BJ (cell line): ENCODE measurements around the gene MYO10. TPM values are rescaled to one million over a fixed set of nuclear protein-coding genes. Genes with fewer than 3 reads are reported as not detected.

ENCODE experiments used
- CTCF ChIA-PET: fragments of 350-600 bp; formaldehyde crosslinking; extraction: SDS; loops from one replicate; lab custom pipeline; 2021; ENCODE audit warnings: antibody characterized with exemption, inconsistent platforms; lab: Yijun Ruan, JAX
- POLR2A ChIA-PET: fragments of 300-600 bp; sonication (Branson Sonifier 250); formaldehyde crosslinking; extraction: SDS; loops from one replicate; lab custom pipeline; 2021; ENCODE audit warnings: antibody characterized with exemption; lab: Charles Lee
- DNase-seq: peaks from one replicate; pipeline ENCODE4 v3.0.0-alpha.2; 2011; ENCODE audit warnings: low read depth
- H3K27me3 ChIP-seq: 2 replicates; pipeline ENCODE4 v1.6.0; 2011; ENCODE audit warnings: low read length; ENCODE audit not compliant: control insufficient read depth, insufficient read depth
- H3K36me3 ChIP-seq: 2 replicates; pipeline ENCODE4 v1.5.1; 2011; ENCODE audit warnings: low read length; ENCODE audit not compliant: control insufficient read depth, insufficient read depth
- H3K4me3 ChIP-seq: 2 replicates; pipeline ENCODE4 v1.5.1; 2011; ENCODE audit warnings: low read depth, mild to moderate bottlenecking, control low read depth, low read length
- polyA plus RNA-seq: library from polyadenylated mRNA; depleted of rRNA; stranded (reverse); fragments of >200 nt; gene quantifications from 2 replicates; pipeline ENCODE4 v1.2.3, GENCODE V29; 2011
- TF ChIP-seq, protein P1 (sequence below): IDR thresholded peaks from 2 replicates; pipeline ENCODE4 v1.5.1; 2011; ENCODE audit warnings: low read depth, mild to moderate bottlenecking, control low read depth, inconsistent platforms, low read length, moderate library complexity; ENCODE audit not compliant: insufficient read depth

The MYO10 gene
- polyA plus RNA-seq, 1 experiment: 17.1 TPM

DNA sequence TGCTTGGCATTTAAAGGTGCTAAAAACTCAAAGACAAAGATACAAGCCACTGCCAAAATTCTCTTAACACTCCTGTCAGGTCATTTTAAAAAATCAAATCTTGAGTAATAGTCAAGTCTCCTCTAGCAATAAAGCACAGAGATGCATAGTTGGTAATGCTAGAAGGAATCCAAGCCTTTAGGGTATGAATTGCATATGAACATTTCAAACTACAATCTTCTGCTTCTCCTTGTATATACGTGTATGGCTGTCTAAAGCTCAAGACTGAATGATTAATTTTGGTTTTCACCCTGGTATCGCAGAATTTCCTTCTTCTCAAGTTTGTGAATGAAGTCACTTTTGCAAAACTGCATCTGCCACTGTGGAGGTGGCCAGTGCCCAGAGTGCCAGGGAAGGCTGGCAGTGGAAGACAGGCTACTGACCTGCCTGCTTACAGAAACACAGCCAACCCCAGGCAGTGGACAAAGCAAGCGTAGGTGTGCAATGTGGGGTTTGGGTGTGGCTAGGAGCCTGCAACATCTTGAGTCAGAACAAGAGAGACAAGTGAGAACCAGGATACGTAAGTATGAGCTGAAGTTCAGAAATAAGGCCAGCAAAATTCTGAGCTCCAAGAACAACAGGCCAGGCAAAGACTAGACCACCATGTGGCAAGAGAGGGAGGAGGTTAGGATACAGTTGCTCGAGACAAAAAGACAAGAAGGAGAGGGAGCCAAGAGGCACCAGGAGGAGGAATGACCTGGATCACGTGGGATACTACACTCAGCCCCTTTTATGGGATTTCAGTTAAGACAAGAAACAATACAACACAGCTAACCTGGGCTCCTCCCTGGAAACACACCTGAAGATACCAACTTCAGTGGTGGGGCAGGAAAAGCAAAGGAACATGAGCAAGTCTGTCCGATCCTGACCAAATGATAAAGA is 22.6 kb downstream of the MYO10 start:
- ChIA-PET POLR2A (interaction anchor here (0.6 to 0.7 kb wide), 2 partner anchors 50 to 211 kb away, joined by 3 to 5 read pairs; no protein-coding TSS in a partner anchor), CTCF (interaction anchor here (3.0 kb wide), 1 partner anchor 277 kb away, joined by 8 read pairs; no protein-coding TSS in a partner anchor)
- TF ChIP-seq, protein P1, sequence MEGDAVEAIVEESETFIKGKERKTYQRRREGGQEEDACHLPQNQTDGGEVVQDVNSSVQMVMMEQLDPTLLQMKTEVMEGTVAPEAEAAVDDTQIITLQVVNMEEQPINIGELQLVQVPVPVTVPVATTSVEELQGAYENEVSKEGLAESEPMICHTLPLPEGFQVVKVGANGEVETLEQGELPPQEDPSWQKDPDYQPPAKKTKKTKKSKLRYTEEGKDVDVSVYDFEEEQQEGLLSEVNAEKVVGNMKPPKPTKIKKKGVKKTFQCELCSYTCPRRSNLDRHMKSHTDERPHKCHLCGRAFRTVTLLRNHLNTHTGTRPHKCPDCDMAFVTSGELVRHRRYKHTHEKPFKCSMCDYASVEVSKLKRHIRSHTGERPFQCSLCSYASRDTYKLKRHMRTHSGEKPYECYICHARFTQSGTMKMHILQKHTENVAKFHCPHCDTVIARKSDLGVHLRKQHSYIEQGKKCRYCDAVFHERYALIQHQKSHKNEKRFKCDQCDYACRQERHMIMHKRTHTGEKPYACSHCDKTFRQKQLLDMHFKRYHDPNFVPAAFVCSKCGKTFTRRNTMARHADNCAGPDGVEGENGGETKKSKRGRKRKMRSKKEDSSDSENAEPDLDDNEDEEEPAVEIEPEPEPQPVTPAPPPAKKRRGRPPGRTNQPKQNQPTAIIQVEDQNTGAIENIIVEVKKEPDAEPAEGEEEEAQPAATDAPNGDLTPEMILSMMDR: no peak
- DNase-seq: no peak
- 0 out of 2 replicates have a peak, but pooled peaks cover 1% of the 10 kb centered on the region for H3K36me3 ChIP-seq
- no peak overlapping the region for H3K4me3 ChIP-seq
- H3K27me3 ChIP-seq: no peaks in the 10 kb centered on the region

DNA sequence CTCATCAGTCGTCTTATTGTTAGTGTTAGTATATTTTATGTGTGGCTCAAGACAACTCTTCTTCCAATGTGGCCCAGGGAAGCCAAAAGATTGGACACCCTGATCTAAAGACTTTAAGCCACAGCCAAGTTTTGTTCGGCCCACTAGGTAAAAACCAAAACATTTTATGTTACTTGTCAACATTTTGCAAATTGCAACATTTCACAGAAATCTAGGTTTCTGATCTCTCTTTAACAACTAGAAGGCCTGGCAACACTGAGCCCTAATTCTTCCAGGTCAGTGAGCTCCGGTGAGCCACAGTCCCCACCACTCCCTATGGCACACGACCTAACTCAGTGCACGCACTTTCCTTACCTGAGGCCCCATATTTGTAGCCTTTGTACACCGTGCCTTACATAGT is 24.0 kb downstream of the MYO10 start:
- ChIA-PET CTCF (interaction anchor here (3.0 kb wide), 1 partner anchor 278 kb away, joined by 8 read pairs; no protein-coding TSS in a partner anchor), POLR2A (interaction anchor here (0.7 kb wide), 1 partner anchor 92 kb away, joined by 3 read pairs; no protein-coding TSS in a partner anchor)
- no peak for DNase-seq
- Histone ChIP-seq H3K4me3 (no peak overlapping the region), H3K36me3 (0 out of 2 replicates have a peak, but pooled peaks cover 1% of the 10 kb centered on the region), H3K27me3 (no peaks in the 10 kb centered on the region)
- TF ChIP-seq, protein P1: no peak

DNA sequence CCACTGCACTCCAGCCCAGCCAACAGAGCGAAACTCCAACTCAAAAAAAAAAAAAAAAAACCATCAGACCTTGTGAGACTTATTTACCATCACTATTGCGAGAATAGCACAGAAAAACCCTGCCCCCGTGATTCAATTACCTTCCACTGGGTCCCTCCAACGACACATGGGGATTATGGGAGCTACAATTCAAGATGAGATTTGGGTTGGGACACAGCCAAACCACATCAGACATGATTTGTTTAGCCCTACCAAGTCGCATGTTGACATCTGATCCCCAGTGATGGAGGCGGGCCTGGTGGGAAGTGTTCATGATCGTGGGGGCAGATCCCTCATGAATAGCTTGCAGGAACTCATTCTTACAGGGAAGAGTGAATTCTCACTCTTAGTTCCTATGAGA is 26.6 kb downstream of the MYO10 start:
- TF ChIP-seq, protein P1: no peak
- ChIA-PET POLR2A (no interaction called here), CTCF (interaction anchor here (0.9 kb wide), 1 partner anchor 281 kb away, joined by 3 read pairs; no protein-coding TSS in a partner anchor)
- no peaks in the 10 kb centered on the region for H3K27me3 ChIP-seq
- DNase-seq: no peak
- 0 out of 2 replicates have a peak, but pooled peaks cover 1% of the 10 kb centered on the region for H3K36me3 ChIP-seq
- H3K4me3 ChIP-seq: no peak overlapping the region

DNA sequence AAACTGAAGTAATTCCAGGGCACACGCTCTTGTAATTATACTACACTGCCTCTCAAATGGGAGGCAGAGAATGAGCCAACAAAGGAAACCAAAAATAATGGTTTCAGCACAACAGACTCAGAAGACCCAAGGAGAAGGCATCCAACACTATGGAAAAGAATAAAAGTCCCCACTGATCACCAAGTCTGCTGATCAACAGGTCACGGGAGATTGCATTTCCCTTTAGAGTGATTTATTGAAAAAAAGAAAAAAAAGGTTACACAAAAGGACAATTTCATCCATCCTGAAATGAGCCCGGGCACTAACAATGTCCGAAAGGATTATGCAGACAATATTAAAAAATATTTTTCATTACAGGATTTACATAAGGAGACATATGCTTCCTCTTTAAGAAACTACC is 28.8 kb downstream of the MYO10 start:
- CTCF ChIA-PET: no interaction called here
- no peak for DNase-seq
- H3K4me3 ChIP-seq: no peak overlapping the region
- no peaks in the 10 kb centered on the region for H3K36me3 ChIP-seq
- POLR2A ChIA-PET: no interaction called here
- TF ChIP-seq, protein P1: no peak
- H3K27me3 ChIP-seq: no peaks in the 10 kb centered on the region

DNA sequence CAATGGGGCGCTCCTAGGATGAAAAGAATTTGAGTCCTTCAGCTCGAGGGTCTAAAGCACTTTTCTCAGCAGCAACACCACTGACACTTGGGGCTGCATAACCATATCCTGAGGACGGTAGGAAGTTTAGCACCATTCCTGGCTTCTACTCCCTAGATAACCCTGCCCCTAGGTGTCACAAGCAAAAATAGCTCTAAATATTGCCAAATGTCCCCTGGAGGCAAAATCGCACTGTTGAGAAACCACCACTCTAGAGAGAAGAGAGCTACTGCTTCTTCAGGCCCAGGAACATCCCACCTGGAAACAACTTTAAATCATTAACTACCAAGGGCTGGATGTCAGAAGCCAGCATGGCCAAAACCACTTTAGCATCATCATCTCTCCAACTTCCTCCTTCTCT is 29.8 kb downstream of the MYO10 start:
- ChIA-PET POLR2A (no interaction called here), CTCF (interaction anchor here (0.7 kb wide), 1 partner anchor 189 kb away, joined by 3 read pairs; no protein-coding TSS in a partner anchor)
- TF ChIP-seq, protein P1: no peak
- Histone ChIP-seq H3K4me3 (no peak overlapping the region), H3K36me3 (no peaks in the 10 kb centered on the region), H3K27me3 (no peaks in the 10 kb centered on the region)
- no peak for DNase-seq
